Glomerular endothelial cell (primary cell): Measurements from ENCODE around the gene ANKRD44. TPM values are rescaled to one million over a fixed set of nuclear protein-coding genes. Genes with fewer than 3 reads are reported as not detected.
"Not testable (repeated sequence)": the region's sequence is repeated elsewhere in the genome, so short reads cannot be mapped to it uniquely, and the experiment has no call there.

Source experiments
- DNase-seq: peaks from one replicate; pipeline ENCODE4 v3.0.0-alpha.2; 2011; ENCODE audit warnings: low read depth, low spot score; ENCODE audit errors: extremely low read depth
- total RNA-seq: library from RNA; depleted of rRNA; stranded (reverse); fragments of >200 nt; gene quantifications from 2 replicates; pipeline ENCODE4 v1.2.3, GENCODE V29; 2015

The ANKRD44 gene
- total RNA-seq: 8.4 and 11.6 TPM in 2 replicates

DNA sequence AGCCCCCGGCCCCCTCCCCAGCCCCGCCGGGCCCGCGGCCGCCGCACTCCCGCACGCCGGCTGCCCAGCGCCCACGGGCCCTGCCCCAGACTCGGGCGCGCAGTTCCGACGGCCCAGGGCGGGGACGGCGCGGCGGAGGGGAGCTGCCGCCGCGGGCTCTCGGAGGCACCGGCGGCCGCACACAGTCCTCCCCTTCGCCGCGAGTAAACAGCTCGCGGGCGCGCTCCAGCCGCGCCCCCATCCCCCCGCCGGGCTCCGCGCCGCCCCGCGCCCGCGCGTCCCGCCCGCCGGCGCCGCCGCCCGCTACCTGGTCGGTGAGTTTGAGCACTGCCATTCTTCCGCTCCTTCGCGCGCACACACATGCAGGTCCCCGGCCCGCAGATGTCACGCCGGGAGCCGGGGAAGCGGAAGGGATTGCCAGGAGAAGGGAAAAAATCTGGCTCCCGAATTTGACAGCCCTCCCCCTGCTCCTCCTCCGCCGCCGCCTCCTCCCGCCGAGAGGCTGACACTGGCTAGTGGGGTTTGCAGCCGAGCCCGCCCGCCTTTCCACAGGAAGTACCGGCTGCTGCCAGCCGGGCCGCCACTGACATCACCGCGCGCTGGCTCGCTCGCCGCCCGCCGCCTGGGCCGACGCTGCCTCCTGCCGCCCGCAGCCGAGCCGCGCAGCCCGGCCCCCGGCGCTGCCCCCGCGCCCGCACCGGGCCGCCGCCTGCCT is at the start of gene ANKRD44:
ANKRD44 (minus strand) TSS at position 510 of the 715 bp plus-strand sequence; CDS start at position 334, 176 bp downstream.
- no peak for DNase-seq

DNA sequence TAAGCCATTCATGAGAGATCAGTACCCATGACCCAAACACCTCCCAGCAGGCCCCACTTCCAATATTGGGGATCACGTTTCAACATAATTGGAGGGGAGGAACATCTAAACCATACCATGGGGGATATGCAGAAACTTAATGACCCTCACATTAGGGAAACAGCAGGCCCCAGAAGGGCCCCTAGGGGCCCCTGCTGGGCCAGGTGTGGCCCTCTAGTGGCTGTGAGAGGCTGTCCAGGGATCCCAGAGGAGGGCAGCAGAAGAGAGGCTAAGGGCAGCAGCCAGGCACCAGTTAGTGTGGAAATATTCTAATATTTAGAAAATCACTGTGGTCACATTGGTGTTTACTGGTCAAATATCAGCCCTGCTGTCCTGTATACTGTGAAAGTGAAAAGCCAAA is 49.3 kb upstream of the ANKRD44 start:
- DNase-seq: no peak

DNA sequence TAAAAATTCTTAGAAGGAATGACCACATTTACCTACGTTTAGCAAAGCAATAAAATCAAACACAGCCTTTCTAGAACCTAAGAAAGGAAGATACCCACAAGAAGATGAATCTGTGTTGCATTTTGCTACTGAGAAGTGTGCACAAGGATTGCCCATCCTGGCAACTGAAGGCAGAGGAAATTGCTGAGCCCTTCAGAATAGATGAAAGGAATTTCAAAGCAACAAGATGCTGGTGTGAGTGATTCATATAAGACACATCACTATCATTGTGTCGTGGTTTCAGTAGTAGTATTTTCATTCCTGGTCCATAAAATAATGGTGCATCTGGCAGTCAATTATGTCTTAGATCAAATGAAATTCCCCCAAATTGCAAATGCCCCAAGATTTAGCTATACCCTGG is 48.4 kb upstream of the ANKRD44 start:
- no peak for DNase-seq

DNA sequence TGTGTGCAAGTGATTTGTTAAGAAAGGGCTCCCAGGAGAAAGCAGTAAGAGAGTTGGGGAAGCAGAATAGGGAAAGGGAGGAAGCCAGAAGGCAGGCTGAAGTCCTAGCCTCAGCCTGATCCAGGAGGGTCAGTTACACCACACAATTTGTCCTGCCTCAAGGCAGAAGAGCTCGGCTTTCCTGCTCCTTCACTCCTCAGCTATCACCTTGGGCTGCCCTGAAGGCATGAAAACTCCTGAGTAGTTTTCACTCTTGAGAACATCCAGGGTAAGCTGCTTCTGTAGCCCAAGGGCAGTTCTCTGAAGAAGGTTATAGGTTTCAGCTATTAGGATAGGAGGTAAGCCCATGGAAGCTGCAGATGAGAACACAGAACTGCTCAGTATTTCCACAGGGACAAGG is 47.4 kb upstream of the ANKRD44 start:
- no peak for DNase-seq

DNA sequence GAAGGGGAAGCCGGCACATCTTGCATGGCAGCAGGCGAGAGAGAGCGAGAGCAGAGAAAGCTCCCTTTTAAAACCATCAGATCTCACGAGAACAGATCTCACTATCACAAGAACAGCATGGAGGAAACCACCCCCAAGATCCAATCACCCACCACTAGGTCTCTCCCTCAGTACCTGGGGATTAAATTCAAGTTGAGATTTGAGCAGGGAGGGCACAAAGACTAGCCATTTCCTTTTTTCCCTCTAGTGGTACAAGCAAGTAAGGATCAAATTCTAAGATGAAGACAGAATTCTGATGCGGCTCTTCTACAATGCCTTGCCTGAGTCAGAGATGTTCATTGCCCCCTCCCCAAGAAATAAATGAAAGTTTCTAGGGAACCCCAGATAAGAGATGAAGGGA is 45.6 kb upstream of the ANKRD44 start:
- DNase-seq: no peak

DNA sequence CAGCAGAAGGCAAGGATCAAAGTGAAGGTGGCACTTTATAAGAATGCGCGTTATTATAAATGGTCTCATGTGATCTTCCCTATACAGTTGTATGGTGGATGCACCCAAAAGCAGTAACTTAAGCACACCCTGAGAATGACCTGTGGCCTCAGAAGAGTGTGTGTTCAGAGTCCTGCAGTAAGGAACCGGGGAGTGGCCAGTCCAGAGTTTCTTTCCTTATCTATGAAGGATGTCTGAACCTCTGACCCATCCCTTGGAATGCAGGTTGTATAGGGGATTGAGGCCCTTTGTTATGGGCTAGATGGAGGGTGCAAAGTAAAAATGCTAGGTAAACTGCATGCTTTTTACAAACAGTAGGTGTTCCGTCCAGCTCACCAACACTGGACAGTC is 43.6 kb upstream of the ANKRD44 start:
- DNase-seq: no peak

DNA sequence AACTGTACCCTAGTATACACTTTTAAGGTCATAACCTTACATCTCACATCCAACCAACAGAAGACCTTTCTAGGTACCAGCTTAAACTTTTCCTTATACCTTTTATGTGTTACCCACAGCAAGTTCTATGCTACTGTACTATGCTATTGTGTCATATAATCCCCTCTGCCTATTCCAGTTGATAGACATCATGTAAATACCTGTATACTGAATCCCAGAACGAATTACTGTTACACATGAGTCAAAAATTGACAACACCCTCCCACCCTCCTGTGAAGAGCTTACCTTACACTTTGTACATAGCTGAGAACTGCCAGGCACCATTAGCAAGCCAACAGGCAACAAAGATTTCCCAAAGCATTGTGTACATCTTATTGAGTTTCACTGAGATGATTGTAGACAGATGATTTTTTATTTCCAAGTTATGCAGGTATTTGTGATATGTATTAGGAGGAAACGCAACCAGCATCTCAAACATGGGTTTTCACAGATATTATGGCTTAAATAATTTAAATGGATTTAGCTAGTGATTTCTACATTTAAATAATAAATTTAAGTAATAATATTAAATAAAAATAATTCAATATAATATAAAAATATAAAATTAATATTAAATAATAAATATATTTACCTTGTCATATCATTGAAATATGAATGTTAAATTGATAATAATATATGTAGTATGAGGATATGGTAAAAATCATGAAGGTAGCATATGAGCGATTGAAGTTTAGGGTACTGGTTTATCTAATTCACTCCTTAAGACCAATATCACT is 43.0 kb upstream of the ANKRD44 start:
- DNase-seq: no peak

DNA sequence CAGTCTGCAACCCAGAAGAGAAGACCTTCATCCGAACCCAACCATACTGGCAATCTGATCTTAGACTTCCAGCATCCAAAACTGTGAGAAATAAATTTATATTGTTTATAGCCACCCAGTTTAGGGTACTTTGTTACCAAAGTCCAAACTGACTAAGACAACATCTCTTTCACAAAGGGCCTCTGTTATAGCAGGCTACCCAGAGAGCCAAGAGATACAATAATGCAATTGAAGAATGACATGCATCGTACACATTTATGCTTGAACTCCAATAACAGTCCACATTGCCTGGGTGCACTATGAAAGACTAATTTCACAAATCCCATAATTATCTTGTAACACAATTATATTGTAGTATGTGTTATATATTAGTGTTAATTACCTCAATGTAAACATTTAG is 39.1 kb upstream of the ANKRD44 start:
- no peak for DNase-seq

DNA sequence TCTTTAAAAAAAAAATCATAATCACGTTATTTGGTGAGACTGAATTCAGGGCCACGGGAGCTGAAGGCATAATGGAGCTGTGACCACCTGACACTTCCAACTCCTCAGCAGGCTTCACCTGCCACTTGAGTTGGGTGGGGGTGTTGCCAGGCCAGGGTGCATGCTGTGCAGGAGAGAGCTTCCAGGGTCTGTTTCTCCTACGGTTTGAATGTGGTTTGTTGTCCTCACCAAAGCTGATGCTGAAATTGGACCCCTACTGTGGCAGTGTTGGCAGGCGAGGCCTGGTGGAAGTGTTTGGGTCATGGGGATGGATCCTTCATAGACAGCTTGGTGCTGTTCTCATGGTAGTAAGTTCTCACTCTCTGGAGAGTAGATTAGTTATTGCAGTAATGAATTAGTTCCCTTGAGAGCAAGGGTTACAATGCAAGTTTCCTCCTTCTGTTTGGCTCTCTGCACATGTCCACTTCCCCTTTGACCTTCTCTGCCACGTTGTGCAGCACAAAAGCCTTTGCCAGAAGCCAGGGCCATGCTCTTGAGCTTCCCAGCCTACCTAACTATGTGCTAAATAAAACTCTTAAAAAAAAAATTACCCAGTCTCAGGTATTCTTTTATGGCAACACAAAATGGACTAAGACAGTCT is 38.3 kb upstream of the ANKRD44 start:
- no peak for DNase-seq

DNA sequence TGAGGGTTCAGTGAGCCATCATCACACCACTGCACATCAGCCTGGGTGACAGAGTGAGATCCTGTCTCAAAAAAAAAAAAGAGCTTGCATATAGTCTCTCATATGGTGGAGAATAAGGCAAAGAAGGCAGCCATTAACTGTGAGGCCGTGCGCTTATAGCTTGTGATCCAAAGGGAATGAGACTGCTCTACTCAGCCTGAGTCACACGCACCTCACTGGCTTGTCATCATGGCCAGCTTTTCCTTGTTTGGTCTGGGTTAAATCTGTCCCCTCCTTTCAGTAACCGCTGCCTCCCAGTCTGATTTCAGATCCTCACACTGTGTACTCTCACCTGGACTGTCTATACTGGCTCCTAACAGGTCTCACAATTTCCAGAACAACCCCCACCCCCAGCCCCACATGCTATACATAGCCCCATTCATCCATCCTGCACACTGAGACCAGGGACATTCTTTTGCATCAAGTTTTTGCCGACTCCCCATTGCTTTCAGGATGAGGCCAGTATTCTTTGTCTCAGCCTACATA is 35.3 kb upstream of the ANKRD44 start:
- DNase-seq: no peak

DNA sequence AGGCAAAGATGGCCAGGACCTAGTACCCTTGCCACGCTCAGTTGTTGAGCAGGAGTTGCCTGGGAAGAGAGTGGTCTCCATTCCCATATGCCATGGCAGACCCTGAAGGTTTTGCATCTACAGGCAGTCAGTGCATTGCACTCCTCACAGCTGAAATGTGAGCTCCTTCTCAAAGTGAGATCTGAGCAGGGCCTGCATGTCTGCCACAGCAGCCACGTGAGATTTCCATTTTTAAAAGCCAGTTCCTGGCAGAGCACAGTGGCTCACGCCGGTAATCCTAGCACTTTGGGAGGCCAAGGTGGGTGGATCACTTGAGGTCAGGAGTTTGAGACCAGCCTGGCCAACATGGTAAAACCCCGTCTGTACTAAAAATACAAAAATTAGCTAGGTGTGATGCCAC is 33.4 kb upstream of the ANKRD44 start:
- DNase-seq: not testable (repeated sequence)

DNA sequence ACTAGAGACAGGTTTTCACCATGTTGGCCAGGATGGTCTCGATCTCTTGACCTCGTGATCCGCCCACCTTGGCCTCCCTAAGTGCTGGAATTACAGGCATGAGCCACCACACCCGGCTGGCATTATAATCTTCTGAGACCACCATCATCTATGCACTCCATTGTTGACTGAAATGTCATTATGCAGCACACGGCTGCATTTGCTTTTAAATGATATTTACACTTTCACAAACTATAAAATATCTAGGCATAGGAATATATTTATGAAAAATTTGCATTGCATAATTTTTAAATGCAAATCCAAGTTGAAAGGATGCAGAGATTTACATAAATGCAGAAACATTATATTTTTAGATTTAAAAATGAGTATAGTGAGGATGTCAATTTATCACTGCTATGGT is 30.0 kb upstream of the ANKRD44 start:
- DNase-seq: no peak

DNA sequence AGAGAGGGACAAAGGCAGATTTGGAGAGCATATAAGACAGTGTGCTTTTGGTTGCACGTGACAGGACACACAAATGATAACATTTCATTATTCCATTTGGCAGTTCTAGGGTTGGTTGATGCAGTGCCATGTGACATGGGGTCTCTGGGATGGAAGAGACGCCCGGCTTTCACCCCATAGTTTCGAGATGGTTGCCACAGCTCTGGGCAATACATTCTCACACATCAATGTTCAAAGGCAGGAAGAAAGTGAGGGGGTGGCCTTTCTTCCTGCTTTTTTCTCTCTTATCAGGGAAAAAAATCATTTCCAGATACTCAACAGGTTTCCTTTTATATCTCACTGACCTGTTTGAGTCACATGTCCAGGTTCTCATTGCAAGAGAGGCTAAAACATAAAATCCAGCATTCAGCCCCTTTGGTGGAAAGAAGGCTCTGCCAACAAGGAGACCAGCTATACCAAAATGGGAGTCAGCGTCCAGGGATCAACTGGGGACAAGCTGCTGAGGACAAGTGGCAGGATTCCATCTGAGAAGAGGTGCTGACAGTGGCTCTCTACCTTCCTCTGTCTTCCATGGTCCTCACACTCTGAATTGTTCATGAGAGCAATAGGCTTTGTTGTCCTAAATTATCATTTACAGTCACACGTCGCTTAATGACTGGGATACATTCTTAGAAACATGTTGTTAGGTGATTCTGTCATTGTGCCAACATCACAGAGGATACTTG is 29.1 kb upstream of the ANKRD44 start:
- DNase-seq: no peak

DNA sequence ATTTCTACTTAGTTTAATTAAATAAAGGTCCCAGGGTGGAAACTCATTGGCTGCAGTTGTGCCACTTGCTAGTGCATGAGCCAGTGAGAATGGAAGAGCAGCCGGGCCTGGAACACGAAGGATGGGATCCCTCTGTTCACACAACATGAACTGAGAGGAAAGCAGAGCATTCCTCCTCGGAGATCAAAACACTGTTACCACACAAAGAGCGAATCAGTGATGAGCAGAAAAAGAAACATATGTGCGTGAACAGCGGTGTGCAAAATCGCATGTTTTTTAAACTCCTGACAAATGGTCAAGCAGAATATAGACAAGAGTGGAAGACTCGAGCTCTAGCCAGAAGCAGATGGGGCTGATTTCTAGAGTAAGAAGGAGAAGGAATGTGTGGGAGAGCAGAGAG is 28.4 kb upstream of the ANKRD44 start:
- no peak for DNase-seq

DNA sequence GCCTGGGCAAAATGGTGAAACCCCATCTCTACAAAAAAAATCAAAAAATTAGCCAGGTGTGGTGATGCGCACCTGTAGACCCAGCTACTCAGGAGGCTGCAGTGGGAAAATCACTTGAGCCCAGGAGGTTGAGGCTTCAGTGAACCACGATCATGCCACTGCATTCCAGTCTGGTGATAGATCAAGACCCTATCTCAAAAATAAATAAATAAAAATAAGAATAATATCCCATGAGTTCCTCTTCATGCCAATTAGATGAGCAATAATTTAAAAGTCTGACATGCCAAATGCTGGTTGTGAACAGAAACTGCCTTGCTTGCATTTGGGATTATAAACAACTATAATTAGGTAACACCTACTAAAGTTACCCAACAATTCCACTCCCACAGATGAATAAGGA is 22.1 kb upstream of the ANKRD44 start:
- DNase-seq: no peak

DNA sequence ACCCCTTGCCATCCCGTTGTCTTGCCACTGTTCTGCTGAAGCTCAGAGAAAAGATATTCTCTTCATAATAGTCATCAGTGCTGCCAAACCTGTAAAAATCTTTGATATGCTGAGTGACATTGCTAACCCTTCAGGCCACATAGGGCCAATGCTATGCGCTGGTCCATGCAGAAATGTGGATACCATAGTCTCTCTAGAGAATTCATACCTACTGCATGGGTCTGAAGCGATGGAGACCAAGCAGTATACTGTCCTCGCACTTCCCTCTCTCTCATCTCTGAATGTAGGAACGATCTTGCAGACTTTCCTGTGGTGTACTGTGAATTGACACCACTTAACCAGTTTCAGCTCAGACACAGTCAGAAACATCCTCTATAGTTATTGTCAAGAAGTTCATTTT is 17.9 kb upstream of the ANKRD44 start:
- no peak for DNase-seq

DNA sequence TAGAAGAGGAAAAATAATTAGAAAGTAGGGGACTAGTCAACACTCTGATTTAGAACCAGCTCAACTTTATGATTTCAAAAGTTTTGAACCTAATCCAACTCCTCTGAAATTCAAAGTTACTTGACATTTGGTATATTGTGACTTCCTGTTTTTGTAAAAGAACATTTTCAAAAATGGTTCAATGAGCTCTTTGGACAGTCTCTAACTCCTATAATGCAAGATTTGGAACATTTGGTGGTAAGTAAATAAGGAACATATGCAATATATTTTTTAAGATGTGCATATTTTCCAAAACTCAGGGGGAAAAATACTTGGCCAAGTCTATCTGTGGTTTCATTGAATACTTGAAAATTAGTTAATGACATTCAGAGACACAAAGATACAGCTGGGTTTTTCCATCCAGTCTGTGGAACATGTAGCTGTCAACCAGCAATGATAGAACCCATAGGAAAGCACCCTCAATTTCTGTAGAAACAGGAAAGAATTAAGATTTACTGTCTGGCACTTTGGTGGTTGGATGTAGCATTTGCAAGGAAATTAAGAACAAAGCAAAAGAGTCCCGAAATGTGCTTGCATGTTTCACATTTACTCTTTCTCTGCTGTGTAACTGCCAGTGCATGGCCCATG is 17.0 kb upstream of the ANKRD44 start:
- no peak for DNase-seq

DNA sequence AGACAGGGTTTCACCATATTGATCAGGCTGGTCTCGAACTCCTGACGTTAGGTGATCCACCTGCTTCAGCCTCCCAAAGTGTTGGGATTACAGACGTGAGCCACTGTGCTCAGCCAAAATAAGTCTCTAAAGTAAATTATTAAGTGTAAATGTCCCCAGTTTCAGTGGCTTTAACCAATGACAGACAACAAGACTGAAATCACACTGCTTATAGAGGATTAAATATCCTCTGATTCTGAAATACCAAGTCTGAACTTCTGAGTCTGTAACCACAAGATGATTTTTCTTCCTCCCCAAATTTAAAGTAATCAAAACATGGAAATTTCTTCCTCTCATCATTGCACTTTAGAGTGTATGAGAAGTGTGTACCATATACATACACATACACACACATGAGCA is 16.5 kb upstream of the ANKRD44 start:
- no peak for DNase-seq

DNA sequence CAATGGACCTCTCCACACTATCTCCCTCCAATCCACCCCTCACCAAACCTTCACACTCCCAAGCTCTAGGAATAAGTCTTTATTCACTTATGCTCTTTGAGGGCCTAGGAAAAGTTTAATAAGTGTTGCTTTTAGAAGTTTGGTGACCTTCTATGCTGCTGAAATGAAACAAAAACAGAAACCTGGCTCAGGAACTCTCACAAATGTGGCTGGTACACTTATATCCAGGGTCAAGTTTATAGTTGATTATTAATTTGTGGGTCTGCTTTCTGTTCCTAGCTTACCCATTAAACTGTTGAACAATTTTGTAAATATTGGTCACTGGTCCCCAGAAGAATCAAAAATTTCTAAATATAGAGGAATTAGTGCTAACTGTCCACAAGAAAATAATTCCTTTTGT is 14.2 kb upstream of the ANKRD44 start:
- no peak for DNase-seq
